ENCODE measurements around the gene GBP3. TPM values are rescaled to one million over a fixed set of nuclear protein-coding genes. Genes with fewer than 3 reads are reported as not detected.
"Not testable (repeated sequence)": the region's sequence is repeated elsewhere in the genome, so short reads cannot be mapped to it uniquely, and the experiment has no call there.

GBP3 gene
- total and polyA plus RNA-seq, 4 donors: 7.4 to 34.9 (median 25.4) TPM

DNA sequence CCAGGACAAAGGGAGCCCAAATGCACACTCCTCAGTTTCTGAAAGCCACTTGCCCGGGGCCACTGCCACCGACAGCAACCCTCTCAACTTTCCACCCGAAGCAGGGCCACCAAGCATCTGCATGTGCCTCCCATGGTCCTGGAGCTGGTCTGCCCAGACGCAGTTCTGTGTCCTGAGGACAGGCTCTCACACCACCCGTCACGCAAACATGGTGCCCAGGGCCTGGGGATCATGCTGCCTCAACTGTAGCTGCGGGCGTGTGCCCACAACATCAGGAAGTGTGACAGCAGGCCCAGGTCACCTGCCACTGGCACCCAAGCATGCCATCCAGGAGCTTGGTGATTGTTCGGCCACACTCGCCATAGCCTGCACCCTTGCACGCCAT lies 28.0 kb upstream of the GBP3 start:
- WGBS, 2 donors: 98 to 99% methylated on average over 11 of the region's 11 CpGs
- Histone ChIP-seq H3K4me3 (no peak overlapping the region), H3K27me3 (ENCODE audit: control insufficient read depth in 3 of 3, insufficient read depth in 3 of 3, low read length in 2 of 3) (no peaks in the 10 kb centered on the region), H3K27ac (ENCODE audit: low read depth in 1 of 2, low read length in 1 of 2) (no peak overlapping the region), H3K4me1 (ENCODE audit: control insufficient read depth in 5 of 5, insufficient read depth in 5 of 5, low read length in 5 of 5) (peaks cover 0 to 2% (median 0%) of the 10 kb centered on the region in 5 donors), H3K9me3 (ENCODE audit: control insufficient read depth in 4 of 4, insufficient read depth in 3 of 4, low read length in 3 of 4) (no peaks in the 10 kb centered on the region), H3K9ac (ENCODE audit: insufficient read depth in 1 of 2, low read length in 2 of 2) (no peak overlapping the region), H3K36me3 (ENCODE audit: control insufficient read depth in 4 of 4, insufficient read depth in 4 of 4, low read length in 4 of 4) (peaks cover 0 to 13% (median 5%) of the 10 kb centered on the region in 4 donors)
- DNase-seq: no peak
- TF ChIP-seq, protein P1, sequence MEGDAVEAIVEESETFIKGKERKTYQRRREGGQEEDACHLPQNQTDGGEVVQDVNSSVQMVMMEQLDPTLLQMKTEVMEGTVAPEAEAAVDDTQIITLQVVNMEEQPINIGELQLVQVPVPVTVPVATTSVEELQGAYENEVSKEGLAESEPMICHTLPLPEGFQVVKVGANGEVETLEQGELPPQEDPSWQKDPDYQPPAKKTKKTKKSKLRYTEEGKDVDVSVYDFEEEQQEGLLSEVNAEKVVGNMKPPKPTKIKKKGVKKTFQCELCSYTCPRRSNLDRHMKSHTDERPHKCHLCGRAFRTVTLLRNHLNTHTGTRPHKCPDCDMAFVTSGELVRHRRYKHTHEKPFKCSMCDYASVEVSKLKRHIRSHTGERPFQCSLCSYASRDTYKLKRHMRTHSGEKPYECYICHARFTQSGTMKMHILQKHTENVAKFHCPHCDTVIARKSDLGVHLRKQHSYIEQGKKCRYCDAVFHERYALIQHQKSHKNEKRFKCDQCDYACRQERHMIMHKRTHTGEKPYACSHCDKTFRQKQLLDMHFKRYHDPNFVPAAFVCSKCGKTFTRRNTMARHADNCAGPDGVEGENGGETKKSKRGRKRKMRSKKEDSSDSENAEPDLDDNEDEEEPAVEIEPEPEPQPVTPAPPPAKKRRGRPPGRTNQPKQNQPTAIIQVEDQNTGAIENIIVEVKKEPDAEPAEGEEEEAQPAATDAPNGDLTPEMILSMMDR (IDR thresholded peaks at IDR 0.05; ENCODE audit: control extremely low read depth, extremely low read depth): no peak
- no peak for ATAC-seq (ENCODE audit: insufficient read depth, low FRiP score)

DNA sequence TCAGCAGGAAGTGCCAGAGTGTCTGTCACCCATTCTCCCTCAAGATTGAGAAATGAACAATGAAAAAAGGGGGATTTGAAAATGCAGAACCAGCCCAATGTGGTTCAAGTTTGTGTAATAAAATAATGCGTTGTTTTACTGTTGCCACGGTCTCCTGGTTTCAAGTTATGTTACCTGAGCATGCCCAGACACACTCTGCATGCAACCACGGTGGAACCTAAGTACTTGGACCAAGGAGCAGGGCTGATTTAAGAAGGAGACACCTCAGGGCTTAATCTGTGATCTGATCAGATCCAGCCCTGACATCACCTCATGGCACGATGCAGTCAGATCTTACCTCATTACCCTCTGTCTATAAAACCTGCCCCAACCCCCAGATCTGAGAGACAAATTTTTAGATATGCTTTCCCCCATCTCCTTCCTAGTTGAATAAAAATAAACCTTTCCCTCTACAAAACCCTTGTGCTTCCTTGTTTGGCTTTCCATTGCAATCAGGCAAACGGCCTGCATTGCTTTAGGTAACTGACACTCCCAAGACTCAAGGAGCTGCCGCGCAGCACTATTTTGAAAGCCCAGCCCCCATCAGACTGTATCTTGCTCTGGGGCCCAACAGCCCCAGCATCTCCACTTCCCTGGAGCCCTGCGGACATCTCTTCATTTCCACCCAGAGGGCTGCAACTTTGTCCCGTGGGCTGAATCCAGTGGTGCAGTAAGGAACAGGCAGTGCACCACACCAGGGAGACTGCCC lies 27.4 kb upstream of the GBP3 start:
- ATAC-seq (ENCODE audit: insufficient read depth, low FRiP score); H3K27ac ChIP-seq (ENCODE audit: low read depth in 1 of 2, low read length in 1 of 2); H3K4me3 ChIP-seq; DNase-seq; H3K4me1 ChIP-seq (ENCODE audit: control insufficient read depth in 5 of 5, insufficient read depth in 5 of 5, low read length in 5 of 5); H3K9me3 ChIP-seq (ENCODE audit: control insufficient read depth in 4 of 4, insufficient read depth in 3 of 4, low read length in 3 of 4); H3K9ac ChIP-seq (ENCODE audit: insufficient read depth in 1 of 2, low read length in 2 of 2); H3K27me3 ChIP-seq (ENCODE audit: control insufficient read depth in 3 of 3, insufficient read depth in 3 of 3, low read length in 2 of 3): not testable (repeated sequence)
- H3K36me3 ChIP-seq (ENCODE audit: control insufficient read depth in 4 of 4, insufficient read depth in 4 of 4, low read length in 4 of 4): peaks cover 0 to 12% (median 4%) of the 10 kb centered on the region in 4 donors
- 57 to 74% methylated on average over 9 of the region's 9 CpGs for WGBS, 2 donors

DNA sequence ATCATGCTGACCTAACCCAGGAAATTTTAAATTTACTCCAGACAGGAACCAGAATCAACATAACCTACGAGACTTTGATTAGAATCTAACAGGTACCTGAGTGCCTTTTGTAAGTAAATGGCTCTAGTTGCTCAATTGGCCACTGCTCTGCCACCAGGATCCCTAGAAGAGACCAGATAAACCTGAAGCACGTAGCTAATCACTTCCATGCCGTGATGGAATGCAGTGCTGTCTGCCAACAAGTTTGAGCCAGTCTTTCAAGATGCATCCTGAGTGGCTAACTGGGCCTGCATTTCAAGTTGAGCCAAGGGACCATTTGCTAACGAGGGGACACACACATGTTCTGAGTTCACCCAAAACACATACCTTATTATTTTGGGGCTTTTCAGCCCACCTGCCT lies 26.5 kb upstream of the GBP3 start:
- not testable (repeated sequence) for H3K36me3 ChIP-seq (ENCODE audit: control insufficient read depth in 4 of 4, insufficient read depth in 4 of 4, low read length in 4 of 4); H3K4me1 ChIP-seq (ENCODE audit: control insufficient read depth in 5 of 5, insufficient read depth in 5 of 5, low read length in 5 of 5); ATAC-seq (ENCODE audit: insufficient read depth, low FRiP score); H3K9ac ChIP-seq (ENCODE audit: insufficient read depth in 1 of 2, low read length in 2 of 2); DNase-seq; H3K27me3 ChIP-seq (ENCODE audit: control insufficient read depth in 3 of 3, insufficient read depth in 3 of 3, low read length in 2 of 3); H3K4me3 ChIP-seq; H3K9me3 ChIP-seq (ENCODE audit: control insufficient read depth in 4 of 4, insufficient read depth in 3 of 4, low read length in 3 of 4); H3K27ac ChIP-seq (ENCODE audit: low read depth in 1 of 2, low read length in 1 of 2)
- WGBS, 2 donors: 69 to 82% methylated on average over 2 of the region's 4 CpGs

DNA sequence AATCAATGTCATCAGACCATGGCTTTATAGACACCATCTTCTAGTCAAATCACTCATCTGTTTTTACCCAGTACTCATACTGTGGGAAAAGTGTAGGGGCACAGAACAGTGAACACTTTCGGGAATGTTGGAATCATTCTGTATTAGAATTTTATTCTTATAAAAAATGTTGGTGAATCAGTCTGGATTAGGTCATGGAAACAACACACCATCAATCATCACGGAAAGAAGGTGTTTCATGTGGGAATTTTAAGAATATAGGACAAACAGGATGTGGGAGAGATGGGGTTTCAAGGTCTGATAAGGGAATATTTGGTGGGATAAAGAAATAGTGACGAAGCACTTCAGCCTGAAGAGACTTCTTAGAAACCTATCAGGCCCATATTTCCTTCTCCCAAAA lies 25.1 kb upstream of the GBP3 start:
- Histone ChIP-seq H3K4me3 (no peak overlapping the region), H3K9me3 (ENCODE audit: control insufficient read depth in 4 of 4, insufficient read depth in 3 of 4, low read length in 3 of 4) (peaks cover 0 to 4% (median 2%) of the 10 kb centered on the region in 4 donors), H3K4me1 (ENCODE audit: control insufficient read depth in 5 of 5, insufficient read depth in 5 of 5, low read length in 5 of 5) (peaks cover 0 to 2% (median 0%) of the 10 kb centered on the region in 5 donors), H3K27me3 (ENCODE audit: control insufficient read depth in 3 of 3, insufficient read depth in 3 of 3, low read length in 2 of 3) (no peaks in the 10 kb centered on the region), H3K36me3 (ENCODE audit: control insufficient read depth in 4 of 4, insufficient read depth in 4 of 4, low read length in 4 of 4) (peaks cover 0 to 1% (median 0%) of the 10 kb centered on the region in 4 donors), H3K9ac (ENCODE audit: insufficient read depth in 1 of 2, low read length in 2 of 2) (no peak overlapping the region), H3K27ac (ENCODE audit: low read depth in 1 of 2, low read length in 1 of 2) (no peak overlapping the region)
- no peak for ATAC-seq (ENCODE audit: insufficient read depth, low FRiP score)
- 48 to 74% methylated on average over 3 of the region's 3 CpGs for WGBS, 2 donors
- no peak for DNase-seq
- TF ChIP-seq, protein P1 (IDR thresholded peaks at IDR 0.05; ENCODE audit: control extremely low read depth, extremely low read depth): no peak

DNA sequence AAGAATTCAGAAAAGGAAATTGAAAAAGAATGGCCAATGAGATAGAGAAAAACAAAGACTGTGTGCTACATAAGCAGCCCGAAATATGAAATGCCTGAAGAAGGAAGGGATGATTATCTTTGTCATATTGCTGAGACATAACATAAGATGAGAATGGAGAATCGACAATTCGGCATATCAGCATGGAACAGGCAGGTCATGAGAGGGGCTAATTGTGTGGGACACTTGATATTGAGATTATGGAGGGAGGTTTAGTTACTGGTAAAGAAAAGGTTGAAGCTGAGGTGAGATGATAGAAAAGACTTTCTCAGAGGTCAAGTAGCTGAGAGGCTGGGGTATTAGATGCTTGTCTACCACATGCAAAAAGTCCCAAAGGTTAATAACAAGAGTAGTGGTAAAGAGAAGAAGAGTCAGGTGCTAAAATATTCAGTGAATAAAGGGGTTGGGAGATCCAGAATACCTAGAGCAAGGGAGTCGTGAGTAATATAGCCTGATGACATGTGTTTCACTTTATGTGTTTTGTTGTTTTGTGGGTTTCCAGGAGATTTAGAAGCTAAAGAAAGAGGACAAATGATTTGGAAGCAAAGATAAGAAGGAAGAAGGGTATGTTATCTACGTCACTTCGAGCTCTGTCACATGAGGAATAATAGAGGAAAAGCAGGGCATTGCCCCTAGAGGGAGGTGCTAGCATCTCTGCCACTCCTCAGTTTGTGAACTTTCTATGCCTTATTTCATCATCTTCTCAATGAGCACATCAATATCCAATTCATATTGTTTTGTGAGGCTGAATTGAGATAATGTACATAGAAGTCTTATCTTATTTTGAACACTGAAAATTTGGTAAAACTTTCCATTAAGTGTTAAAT lies 23.9 kb upstream of the GBP3 start:
- H3K4me3 ChIP-seq; H3K4me1 ChIP-seq (ENCODE audit: control insufficient read depth in 5 of 5, insufficient read depth in 5 of 5, low read length in 5 of 5); ATAC-seq (ENCODE audit: insufficient read depth, low FRiP score); H3K27me3 ChIP-seq (ENCODE audit: control insufficient read depth in 3 of 3, insufficient read depth in 3 of 3, low read length in 2 of 3); H3K9me3 ChIP-seq (ENCODE audit: control insufficient read depth in 4 of 4, insufficient read depth in 3 of 4, low read length in 3 of 4); H3K9ac ChIP-seq (ENCODE audit: insufficient read depth in 1 of 2, low read length in 2 of 2); H3K27ac ChIP-seq (ENCODE audit: low read depth in 1 of 2, low read length in 1 of 2); DNase-seq; H3K36me3 ChIP-seq (ENCODE audit: control insufficient read depth in 4 of 4, insufficient read depth in 4 of 4, low read length in 4 of 4): not testable (repeated sequence)
- 86 to 88% methylated on average over 6 of the region's 6 CpGs for WGBS, 2 donors
